ENCODE data around the gene ABHD16A.

GRCh38 chr6:31727034-31727716, 24.1 kb upstream of the ABHD16A start:
- no peak for TF ChIP-seq TAF1 (IDR thresholded peaks at IDR 0.05; ENCODE audit: borderline replicate concordance, low read depth, low read length)
- no peak for TF ChIP-seq POLR2AphosphoS5 (IDR thresholded peaks at IDR 0.05; ENCODE audit: low read depth, low read length)

Data from GM12892 (cell line).